HG02884 (cell line): ENCODE measurements around the gene BSG.

Experiments
- ATAC-seq: cut with Tn5 transposase; IDR thresholded peaks from one replicate; pipeline ENCODE4 v1.9.1; 2021; ENCODE audit warnings: mild to moderate bottlenecking, moderate library complexity; ENCODE audit not compliant: unreplicated experiment

Gene BSG

DNA sequence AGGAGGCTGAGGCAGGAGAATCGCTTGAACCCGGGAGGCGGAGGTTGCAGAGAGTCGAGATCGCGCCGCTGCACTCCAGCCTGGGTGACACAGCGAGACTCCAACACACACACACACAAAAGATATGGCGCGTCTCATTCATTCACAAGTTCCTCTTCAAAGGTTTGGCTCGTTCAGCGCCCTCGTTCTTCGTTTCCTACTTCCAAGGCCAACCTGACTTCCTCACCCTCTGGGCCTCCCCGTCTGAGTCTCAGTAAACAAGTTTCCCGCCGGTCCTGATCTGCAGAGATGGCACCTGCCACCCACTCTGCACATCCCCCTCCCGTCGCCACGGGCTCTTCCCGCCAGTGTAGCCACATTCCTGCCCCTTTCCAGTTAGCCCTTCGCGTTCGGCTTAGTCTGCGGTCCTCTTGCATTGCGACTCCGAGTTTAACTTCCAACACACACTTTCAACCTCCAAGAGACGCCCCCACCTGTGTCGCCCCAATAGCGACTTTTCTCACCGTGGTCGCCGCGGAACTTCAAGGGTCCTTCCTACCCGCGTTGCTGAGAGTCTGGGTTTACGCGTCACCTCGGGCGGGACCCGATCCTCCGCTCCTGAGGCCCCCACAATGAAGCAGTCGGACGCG, 1.3 kb upstream of the BSG start:
- no peak for ATAC-seq

DNA sequence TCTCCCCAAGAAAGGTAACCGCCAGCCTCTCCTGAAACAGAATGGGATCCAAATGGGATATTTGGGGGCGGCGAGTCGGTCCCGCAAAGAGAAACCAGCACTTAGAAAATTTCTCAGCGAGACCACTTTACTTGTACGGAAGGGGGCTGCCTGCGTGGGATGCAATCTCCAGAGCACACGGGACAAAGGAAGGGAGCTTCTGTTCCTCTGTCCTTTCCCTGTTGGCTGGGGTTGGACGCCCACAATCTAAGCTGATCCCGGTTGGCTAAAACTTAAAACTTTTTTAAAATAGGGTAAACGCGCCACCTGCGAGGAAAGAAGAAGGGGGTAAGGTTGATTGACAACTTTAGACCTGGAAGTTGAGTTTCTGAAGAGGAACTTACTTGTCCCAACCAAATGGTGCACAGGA, 826 bp upstream of the BSG start:
- no peak for ATAC-seq

DNA sequence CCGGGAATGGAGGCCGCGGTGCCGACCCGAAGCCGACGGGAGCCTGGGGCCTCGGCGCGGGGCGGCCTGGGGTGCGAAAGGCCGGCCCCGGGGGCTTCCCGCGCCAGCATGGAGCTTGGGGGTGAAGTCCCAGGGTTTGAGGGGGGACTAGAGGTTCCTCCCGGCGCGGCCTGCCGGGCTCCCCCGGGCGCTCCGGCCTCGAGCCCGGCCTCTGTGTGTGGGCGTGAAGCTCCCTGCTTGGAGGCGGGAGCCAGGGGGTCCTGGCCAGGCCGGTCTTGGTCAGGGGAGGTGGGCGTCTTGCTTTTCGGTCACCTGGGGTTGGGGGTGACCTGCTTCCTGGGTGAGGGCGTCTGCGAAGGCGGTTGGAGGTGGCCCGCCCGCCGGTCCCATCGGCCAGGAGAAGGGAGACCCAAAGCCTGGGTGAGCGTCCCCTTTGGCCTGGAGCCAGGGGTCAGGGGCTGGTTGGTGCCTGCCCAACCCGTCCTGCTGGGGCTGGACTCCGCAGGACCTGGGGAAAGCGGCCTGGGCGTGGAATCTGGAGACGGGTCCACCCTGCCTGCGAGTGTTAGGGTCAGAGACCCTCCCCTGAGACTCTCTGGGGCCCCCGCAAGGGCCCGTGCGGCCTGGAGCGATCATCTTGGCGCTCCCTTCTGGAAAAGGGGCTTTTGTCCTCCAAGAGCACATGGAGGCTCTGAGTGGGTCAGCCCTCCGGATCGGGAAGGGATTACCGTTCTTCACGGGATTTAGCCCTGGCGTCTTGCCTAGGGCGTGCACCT, 535 bp downstream of the BSG start:
- ATAC-seq: peak; percentile 6

DNA sequence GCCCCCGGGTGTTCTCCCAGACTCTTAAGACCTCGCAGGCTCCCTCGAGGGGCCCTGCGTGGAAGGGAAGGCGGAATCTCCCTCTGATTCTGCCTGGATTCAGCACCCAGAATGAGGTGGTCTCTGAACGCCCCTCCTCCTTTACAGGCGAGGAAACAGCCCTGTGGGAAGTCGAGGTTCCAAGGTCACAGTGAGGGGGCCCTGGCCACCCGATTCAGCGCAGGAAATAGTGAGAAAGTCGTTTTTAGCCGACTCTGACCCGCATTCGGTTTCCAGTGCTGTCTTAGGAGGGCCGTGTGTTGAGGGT, 1.1 kb downstream of the BSG start:
- ATAC-seq: no peak

DNA sequence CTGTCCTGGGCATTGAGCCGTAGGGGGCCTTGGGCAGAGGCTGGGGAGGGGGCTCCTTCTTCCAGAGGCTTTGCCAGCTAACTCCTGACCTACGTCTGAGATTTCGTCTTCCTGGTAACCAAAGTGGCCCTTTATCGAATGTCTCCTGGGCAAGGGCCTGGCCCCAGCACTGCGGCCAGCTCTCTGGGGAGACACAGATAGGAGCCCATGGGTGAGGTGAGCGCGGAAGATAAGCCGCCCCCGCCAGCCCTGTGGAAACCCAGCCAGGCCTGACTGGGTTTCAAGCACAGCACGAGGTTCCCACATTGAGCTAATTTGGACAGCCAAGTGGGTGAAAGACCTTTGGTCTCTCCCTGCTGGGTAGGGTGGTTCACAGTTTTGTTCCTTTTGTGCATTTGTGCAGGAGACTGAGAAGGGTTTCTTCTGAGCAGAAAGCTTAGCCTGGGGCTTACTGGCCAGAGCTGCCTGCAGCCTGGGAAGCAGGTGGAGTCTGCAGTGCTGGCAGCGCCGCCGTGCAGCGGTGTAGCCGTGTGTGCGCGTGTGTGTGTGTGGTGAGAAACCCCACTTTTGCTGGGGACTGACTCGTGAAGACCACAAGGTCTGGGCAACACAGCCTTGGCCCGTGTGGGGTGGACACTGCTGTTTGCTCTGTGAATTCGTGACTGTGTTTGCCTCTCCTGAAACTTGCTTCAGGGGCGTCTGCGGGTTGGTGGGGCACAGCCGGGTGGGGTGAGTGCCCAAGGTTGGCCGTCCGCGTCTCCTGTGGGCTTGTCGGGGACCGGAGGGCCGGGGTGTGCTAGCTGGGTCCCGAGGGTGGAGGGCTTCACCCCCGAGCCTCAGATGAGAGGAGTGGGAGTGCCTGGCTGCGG, 2.5 kb downstream of the BSG start:
- ATAC-seq: no peak

DNA sequence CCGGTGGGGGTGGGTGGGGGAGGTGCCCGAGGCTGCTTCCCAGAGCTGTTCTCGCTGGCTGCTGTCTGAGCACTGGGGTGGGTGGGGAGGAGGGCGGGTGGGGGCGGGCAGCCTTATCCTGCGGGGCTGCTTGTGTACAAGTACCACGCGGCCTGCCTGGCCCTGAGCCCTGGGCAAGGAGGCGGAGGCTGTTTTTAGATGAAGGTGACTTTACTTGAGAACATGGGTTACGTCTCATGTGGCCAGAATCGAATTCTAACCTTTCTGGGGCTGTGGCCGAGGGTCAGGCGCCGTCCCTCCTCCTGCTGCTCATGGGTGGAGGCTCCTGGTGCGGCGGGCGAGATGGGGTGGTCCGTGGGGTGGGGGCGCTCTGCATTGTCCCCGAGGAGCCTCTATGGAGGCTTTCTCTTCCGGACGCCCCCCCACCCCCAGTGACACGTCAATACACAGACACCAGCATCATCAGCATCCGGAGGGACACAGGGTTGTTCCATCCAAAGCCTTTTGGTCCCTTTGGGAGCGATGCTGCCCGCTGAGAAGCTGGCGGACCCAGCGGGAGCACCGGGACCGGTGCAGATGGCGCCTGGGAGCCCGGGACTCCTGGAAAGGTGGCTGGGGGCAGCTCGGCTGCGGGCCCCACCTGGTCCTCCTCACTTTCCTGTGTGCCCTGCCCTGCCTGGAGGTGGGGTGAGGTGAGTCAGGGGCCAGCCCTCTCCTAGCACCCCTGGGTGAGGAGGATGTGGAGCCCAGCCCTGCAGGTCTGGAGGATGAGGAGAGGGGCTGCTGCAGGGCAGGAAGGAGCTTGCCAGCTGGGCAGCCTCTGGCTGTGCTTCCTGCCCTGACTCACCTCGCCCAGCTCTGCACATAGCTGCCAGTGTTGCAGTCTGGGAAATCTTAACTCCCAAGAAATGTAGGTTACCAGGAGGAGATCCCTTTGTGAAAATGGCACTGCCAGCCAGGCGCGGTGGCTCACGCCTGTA, 3.4 kb downstream of the BSG start:
- ATAC-seq: no peak

DNA sequence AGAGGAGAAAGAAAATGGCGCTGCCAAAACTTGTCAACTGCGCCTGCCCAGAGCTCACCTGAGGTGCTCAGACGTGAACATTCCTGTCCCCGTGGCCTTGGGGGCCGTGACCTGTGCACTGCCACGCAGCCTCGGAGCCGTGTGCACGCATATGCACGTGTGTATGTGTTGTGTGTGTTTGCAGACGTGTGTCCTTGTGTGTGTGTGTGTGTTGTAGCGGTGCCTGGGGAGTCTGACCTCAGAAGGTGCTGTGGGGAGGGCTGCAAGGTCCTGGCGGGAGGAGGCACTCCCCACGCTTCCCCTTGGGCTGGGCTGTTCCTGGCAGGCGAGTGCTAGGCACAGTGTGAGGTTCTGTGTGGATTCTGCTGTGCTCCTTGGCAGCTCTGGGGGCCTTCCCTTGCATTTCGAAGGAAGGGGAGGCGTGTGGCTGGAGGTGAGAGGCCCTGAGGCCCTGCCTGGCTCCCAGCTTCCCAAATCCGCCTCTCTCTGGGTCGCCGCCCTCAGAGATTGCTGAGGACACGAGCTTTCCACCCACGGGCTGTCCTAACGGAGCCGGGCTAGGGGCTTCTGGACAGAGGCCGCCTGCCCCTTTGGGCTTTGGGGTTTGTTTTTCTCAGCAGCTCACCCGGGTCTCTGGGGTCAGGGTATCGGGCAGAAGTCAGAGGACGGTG, 4.5 kb downstream of the BSG start:
- no peak for ATAC-seq

DNA sequence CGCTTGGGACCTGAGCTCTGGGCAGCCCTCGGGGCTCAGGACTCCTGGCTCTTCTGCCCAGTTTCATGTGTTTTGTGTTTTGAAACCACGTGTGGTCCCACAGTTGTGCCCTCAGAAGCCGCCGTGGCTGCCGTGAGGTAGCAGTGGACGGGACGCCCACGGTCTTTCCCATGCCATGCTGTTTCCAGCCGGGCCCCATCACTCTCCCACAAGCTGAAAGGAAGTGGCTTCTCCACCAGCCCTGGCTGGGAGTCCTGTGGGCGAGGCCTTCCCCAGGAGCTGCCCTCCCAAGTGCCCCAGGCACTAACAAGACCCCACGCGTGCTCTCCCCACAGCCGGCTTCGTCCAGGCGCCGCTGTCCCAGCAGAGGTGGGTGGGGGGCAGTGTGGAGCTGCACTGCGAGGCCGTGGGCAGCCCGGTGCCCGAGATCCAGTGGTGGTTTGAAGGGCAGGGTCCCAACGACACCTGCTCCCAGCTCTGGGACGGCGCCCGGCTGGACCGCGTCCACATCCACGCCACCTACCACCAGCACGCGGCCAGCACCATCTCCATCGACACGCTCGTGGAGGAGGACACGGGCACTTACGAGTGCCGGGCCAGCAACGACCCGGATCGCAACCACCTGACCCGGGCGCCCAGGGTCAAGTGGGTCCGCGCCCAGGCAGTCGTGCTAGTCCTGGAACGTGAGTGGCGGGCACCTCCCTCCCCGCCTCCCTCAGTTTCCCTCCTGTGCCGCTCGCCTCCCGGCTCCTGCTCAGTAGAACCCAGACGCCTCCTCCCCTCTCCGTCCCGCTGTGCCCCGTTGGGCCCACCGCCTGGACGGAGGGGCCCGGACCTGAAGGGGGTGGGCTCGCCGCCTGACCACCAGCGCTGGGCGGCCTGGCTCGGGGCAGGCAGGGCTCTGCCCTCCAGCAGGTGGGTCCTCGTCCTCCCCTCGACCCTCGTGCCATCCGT, 5.3 kb downstream of the BSG start:
- ATAC-seq: no peak

DNA sequence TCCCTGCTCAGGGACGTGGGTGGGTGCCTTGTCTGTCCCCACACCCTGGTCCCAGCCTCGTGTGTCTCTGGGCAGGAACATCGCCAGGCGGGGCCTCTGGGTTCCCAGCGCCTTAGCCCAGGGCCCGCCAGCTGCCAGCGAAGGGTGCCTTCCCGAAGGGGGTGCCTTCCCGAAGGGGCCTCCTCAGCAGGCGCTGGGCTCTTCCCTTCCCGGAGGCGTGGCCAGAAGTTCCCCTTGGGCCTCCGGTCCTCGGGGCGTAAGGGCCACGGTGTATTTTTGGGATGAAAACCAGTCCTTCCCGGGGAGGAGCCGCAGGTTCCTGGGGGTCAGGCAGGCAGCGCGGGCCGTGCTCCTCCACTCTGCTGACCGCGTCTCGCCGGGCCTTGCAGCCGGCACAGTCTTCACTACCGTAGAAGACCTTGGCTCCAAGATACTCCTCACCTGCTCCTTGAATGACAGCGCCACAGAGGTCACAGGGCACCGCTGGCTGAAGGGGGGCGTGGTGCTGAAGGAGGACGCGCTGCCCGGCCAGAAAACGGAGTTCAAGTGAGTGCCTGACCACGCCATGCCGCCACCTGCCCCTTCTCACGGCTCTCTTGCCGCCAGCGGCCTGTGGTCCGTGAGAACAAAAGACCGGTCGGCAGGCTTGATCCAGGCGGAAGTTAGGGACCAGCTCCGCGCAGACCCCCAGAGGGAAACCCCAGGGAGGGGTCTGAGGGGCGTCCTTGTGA, 6.9 kb downstream of the BSG start:
- no peak for ATAC-seq

DNA sequence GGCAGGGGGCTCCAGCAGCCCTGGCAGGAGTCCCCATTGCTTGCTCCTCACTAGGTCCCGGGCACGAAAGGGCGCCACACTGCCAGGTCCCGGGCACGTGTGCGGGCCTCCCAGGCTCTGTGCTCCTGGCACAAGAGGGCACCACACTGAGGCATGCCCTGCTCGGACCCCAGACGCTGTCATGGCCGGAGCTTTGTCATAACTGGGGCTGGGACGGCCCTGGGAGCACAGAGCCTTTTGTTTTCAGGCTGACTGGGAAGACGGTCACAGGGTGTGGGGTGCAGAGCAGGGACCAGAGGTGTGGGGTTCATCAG, 7.4 kb downstream of the BSG start:
- ATAC-seq: no peak

DNA sequence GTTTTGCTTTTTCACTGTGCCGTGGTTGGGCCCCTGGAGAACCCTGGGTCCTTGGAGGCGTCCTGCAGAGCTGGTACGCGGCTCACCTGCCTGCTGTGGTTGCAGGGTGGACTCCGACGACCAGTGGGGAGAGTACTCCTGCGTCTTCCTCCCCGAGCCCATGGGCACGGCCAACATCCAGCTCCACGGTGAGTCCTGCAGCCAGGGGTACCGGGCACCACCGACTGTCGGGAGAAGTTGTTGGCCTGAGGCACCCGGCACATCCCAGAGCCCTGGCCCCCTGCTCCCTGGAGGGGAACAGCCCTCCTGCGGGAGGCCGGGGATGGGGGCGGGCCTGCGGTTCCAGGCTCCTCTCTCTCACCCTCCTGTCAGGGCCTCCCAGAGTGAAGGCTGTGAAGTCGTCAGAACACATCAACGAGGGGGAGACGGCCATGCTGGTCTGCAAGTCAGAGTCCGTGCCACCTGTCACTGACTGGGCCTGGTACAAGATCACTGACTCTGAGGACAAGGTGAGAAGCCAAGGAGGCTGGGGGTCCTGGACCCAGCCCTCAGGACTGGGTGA, 8.0 kb downstream of the BSG start:
- no peak for ATAC-seq

DNA sequence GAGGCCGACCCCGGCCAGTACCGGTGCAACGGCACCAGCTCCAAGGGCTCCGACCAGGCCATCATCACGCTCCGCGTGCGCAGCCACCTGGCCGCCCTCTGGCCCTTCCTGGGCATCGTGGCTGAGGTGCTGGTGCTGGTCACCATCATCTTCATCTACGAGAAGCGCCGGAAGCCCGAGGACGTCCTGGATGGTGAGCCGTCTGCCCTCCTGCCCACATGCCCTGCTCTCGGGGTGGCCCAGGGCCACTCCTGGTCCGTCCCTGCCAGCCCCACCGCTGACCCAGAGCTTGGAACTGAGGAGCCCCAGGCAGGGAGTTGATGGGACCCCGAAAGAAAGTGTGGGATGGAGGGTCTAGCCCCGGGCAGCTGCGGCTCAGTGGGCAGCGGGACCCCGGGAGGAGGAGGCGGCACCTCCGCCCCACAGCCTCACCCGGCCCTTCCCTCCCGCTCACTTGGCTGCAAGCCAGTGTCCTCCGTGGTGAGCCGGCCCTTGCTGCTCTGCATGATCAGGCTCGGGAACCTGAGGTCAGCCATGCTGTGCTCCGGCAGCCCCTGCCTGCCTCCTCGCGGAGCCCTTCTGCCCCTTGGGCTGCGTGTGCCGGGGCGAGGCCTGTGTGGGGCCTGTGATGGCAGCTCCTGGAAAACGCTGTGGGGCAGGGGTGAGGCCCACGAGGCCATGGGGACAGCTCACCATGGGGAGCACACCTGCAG, 9.2 kb downstream of the BSG start:
- ATAC-seq: no peak

DNA sequence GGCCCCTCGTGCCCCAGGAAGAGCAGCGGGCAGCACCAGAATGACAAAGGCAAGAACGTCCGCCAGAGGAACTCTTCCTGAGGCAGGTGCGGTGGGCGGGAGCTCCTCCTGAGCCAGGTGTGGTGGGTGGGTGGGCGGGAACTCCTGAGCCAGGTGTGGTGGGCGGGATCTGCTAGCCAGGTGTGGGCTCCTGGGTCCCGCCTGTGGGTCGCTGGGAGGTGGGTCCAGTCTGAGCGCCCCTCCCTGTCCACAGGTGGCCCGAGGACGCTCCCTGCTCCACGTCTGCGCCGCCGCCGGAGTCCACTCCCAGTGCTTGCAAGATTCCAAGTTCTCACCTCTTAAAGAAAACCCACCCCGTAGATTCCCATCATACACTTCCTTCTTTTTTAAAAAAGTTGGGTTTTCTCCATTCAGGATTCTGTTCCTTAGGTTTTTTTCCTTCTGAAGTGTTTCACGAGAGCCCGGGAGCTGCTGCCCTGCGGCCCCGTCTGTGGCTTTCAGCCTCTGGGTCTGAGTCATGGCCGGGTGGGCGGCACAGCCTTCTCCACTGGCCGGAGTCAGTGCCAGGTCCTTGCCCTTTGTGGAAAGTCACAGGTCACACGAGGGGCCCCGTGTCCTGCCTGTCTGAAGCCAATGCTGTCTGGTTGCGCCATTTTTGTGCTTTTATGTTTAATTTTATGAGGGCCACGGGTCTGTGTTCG, 10.3 kb downstream of the BSG start:
- ATAC-seq: no peak

DNA sequence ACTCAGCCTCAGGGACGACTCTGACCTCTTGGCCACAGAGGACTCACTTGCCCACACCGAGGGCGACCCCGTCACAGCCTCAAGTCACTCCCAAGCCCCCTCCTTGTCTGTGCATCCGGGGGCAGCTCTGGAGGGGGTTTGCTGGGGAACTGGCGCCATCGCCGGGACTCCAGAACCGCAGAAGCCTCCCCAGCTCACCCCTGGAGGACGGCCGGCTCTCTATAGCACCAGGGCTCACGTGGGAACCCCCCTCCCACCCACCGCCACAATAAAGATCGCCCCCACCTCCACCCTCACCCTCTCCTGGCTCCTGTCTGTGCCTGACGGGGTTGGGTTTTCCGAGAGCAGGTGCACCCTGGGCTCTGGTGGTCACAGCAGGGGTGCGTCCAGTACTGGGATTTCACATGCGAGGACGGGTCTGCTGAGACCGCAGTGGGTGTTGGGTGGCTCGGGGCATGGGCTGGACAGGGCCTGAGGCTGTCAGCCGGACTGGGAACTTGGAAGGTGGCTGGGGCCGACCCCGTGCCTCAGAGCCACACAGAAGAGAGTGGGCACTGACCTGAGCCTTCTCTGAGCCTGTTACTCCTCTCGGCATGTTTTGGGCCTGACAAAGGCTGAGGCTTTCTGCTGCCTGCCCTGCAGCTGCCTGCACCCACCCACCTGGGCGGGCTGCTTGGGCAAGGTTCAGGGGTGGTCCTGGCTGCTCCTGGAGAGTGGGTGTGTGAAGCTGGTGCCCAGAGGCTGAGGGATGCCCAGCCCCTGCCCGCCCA, 11.0 kb downstream of the BSG start:
- ATAC-seq: no peak

DNA sequence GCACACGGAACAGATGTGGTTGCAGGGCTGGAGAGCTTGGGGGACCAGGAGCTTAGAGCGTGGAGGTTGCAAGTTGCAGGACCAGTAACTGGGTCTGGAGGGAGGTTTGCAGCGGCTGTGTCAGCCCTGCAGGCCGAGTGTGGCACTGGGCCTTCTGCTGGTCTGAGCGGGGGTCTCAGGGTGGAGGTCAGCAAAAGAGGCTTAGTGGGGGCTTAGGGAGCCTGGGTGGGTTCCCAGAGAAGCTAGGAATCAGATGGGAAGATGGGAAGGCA, 11.5 kb downstream of the BSG start:
- no peak for ATAC-seq

DNA sequence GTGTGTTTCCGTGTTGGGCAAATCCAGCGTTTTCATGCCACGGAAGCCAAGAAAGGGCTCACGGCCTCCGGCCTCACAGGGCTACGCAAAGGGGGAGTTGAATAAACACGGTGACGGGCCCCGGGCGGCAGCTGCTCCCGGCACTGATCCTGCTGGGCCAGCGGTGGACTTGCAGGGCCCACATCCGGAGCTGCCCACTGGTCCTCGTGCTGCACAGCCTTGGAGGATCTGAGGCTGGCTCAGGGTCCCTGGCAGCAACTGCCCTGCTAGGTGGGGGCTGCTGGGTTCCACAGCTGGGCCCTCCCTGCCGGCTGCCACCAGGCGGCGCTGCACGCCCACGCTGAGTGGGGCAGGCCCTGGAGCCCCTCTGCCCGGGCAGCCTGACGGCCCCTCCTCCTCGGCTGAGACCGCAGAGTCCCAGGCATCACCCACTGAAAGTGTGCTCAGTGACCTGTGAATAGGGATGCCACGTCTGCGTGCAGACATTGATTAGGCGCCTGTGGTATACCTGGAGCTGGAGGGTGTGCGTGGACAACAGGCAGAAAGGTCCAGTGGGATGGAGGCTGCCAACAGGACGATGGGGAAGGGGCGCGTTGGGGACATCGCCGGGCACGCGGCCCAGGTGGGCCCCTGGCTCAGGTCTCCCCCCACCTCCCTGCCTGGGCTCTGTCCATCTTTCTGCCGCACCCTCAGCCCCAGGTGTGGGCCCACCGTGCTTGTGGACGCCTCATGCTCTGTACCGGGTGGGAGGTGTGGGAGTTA, 12.0 kb downstream of the BSG start:
- ATAC-seq: no peak
